Body of pancreas (tissue), 4 donors: ENCODE results near the gene EGR1.

Experiments
- CTCF ChIP-seq, 7 experiments: fragments of 450-650 bp in 4 of 7; fragments of 200-600 bp in 3 of 7; sonication (generic) in 3 of 7; IDR thresholded peaks; one replicate each; pipeline ENCODE4 v1.5.1; 2016 to 2019; ENCODE audit warnings: antibody characterized with exemption in 7 of 7
- POLR2A ChIP-seq, 3 donors: fragments of 450-650 bp; IDR thresholded peaks; one replicate each; pipeline ENCODE4 v1.6.1; 2016; ENCODE audit warnings: antibody characterized with exemption in 3 of 3, mild to moderate bottlenecking in 2 of 3

DNA sequence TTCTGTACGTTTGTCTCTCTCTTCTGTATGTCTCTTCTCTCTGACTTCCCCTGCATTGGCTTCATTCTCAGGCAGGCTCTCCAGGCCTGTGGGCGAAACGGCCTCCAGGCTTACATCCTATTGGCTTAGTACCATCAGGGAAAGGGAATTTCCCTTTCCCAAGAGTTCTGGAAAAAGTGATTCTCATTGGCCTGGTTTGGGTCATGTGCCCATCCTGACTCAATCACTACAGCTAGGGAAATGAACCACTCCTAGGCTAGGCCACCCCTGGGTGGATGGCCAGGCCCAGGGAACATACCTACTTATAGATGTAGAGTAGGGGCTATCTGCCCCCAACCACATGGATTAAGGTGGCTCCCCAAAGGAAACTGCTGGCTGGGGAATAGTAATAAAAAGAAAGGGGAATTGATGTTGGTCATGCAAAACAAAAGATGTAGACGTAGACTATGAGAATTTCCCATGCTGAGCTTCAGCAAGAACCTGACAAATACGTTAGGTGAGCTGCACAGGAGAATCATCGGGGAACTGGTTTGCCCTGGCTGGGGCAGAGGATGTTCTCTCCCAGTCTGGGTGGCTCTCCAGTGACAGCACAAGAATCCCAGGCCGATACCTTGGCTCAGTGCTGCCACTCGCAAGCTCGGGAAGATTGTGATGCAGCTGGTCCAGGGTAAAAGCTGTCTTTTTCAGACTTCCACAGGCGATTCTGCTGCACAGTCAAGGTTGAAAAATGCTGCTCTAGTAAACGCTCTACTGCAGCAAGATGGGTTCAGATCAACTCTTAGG, 3.7 kb upstream of the EGR1 start:
- TF ChIP-seq CTCF (IDR thresholded peaks at IDR 0.05) (no peak), POLR2A (IDR thresholded peaks at IDR 0.05) (no peak)
